HG03196 (cell line): ENCODE data around the gene TTC5.
"Not testable (repeated sequence)": the region's sequence is repeated elsewhere in the genome, so short reads cannot be mapped to it uniquely, and the experiment has no call there.

Source experiments
- ATAC-seq: cut with Tn5 transposase; IDR thresholded peaks from one replicate; pipeline ENCODE4 v1.9.1; 2021; ENCODE audit not compliant: unreplicated experiment

The TTC5 gene

DNA sequence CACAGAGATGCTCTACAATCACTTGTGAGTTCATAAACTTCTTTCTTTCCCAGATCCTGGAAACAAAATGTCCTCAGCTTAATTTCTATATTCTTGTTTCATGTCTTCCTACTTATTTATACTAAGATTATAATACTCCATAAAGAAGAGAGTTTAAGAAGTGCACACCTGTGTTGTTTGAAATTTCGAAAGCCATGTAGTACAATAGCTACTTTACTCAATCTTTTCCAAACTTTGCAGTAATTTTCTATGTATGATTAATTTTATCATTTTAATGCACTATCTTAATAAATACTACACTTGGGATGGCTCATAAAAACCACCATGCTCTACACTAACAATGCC lies 300 bp upstream of the TTC5 start:
- ATAC-seq, result no peak

DNA sequence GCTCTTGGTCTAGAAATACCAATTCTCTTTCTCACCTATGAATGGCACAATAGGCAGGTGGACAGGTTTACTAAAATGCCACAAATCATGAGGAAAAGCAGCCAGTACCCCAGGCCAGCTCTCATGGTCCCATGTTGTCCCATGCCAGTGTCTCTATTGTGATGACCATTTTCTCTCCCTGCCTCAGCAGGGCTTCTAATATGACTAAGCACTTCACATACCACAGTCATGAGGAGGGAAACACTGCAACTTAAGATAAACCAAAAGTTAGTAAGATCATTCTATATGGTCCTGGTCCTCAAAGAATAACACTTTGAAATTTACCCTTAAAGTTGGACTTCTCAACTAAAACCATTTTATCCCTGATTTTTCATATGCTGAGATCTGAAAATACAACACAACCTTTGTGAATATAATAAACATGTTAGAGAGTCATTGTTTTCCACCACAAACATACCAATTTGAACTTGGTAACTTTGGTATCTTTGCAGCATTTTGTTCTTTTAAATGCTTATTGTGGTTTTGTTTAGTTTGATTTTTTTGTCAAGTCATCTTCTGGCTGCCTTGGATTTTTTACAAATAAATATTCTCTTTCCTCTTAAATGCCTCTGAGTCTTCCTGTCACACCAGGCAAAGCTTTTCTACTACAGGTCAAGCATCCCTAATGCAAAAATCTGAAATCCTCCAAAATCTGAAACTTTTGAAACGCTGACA lies 3.6 kb downstream of the TTC5 start:
- no peak for ATAC-seq

DNA sequence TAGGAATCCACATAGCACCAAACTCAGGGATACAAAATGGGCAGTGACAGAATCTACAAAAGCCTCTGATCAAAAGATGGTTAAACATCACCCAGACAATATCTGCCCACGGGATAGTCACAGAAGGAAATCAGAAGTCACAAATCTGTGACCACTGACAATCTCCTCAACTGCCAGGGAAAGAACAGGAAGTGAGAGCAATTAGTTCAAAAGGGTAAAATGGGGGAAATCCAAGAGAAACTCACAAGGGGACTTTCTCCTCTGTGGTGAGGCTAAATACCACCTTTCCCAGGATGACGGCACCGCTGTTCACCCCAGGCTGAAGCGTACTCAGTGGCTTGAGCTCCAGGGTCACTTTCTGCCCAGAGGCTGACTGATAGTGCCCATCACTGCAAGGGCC lies 10.7 kb downstream of the TTC5 start:
- ATAC-seq, result peak; percentile 87

- ATAC-seq, result no peak
Observed at GRCh38 chr14:20294636-20295035, 11.1 kb downstream of the TTC5 start.

- not testable (repeated sequence) for ATAC-seq
Observed at GRCh38 chr14:20281998-20282397, 23.8 kb downstream of the TTC5 start.

DNA sequence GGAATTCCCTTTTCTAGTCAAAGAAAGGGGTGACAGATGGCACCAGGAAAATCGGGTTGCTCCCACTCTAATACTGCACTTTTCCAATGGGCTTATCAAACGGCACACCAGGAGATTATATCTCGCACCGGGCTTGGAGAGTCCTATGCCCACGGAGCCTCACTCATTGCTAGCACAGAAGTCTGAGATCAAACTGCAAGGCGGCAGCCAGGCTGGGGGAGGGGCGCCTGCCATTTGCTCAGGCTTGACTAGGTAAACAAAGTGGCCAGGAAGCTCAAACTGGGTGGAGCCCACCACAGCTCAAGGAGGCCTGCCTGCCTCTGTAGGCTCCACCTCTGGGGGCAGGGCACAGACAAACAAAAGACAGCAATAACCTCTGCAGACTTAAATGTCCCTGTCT lies 25.5 kb downstream of the TTC5 start:
- not testable (repeated sequence) for ATAC-seq

DNA sequence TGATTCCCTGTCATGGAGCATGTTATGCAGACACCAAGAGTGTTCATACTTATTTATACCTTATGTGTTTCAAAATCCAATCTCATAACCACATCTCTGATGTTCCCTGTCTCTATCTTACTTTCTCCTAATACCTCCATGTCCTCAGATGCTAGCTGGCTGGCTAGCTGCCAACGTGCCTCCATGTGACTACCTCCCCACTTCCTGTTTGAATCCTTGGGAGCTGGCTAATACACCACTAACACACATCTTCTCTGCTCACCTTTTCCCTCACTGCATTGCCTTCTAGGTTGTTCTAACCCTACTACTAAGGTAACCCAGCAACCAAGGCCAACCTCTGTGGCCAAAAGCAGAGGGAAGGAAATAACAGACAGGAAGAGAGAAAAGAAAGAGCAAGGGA lies 27.3 kb downstream of the TTC5 start:
- ATAC-seq, result no peak

DNA sequence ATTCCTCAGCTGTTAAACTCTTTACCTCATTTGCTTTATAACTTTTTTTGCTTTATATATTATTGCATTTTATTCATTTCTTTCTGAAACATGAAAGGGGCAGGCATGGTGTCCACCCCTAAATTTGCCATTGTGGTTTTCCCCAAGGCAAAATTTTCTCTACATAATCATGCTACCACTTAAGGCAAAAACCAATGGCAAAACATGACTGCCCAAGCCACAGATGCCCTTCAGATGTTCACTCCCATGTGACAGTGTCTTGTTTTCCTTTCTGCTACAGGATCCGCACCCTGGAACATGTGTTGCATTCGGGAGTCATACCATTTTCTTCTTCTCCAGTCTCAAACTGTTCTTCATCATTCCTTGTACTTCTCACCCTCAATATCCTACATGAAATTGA lies 28.3 kb downstream of the TTC5 start:
- ATAC-seq, result no peak

DNA sequence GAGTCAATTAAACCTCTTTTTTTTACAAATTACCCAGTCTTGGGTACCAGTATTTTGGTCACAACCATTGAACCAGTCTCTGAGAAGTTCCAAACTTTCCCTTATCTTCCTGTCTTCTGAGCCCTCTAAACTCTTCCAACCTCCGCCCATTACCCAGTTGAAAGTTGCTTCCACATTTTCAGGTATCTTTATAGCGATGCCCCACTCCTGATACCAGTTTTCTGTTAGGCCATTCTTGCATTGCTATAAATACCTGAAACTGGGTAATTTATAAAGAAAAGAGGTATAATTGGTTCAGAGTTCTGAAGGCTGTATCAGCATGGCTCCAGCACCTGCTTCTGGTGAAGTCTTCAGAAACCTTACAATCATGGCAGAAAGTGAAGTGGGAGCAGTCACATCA lies 31.7 kb downstream of the TTC5 start:
- no peak for ATAC-seq

DNA sequence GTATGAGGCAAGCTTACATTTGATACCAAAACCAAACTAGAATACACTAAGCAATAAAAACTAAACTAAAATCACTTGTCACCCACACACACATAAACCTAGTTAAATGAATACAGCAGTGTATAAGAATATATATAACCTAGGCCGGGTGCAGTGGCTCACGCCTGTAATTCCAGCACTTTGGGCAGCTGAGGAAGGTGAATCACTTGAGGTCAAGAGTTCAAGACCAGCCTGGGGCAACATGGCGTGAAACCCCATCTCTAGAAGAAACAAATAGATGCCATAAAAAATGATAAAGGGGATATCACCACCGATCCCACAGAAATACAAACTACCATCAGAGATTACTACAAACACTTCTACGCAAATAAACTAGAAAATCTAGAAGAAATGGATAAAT lies 41.4 kb downstream of the TTC5 start:
- ATAC-seq, result not testable (repeated sequence)

GRCh38 chr14:20262642-20263128 lies 43.1 kb downstream of the TTC5 start:
- ATAC-seq, result no peak

- ATAC-seq, result no peak
Observed at GRCh38 chr14:20247646-20248246, 58.0 kb downstream of the TTC5 start.
